MCF 10A (cell line): ENCODE data around the gene FGF19. TPM values are rescaled to one million over a fixed set of nuclear protein-coding genes. Genes with fewer than 3 reads are reported as not detected.

ENCODE experiments used
- BruUV-seq: library from RNA; stranded (reverse); fragments of 400-500 nt; replicated peaks from 2 replicates; lab custom pipeline; 2021; lab: Mats Ljungman, UMichigan
- CTCF ChIA-PET: fragments of 300-600 bp; sonication (Branson Sonifier 250); formaldehyde crosslinking; extraction: SDS; loops from one replicate; lab custom pipeline; 2021; ENCODE audit warnings: antibody characterized with exemption, inconsistent platforms; lab: Yijun Ruan, JAX
- POLR2A ChIA-PET: fragments of 300-600, 350-650 bp; sonication (Branson Sonifier 250); formaldehyde crosslinking; extraction: SDS; loops from one replicate; lab custom pipeline; 2020; ENCODE audit warnings: antibody characterized with exemption, inconsistent platforms; lab: Yijun Ruan, JAX
- DNase-seq: peaks from one replicate; pipeline ENCODE4 v3.0.0-alpha.2; 2018; ENCODE audit not compliant: unreplicated experiment
- H3K27ac Mint-ChIP-seq: one replicate; pipeline ENCODE4 v1.8.0; 2022; ENCODE audit warnings: mild to moderate bottlenecking, low read depth, mixed read lengths; ENCODE audit not compliant: unreplicated experiment
- H3K27me3 Mint-ChIP-seq: one replicate; pipeline ENCODE4 v1.8.0; 2022; ENCODE audit warnings: mixed read lengths; ENCODE audit not compliant: insufficient read depth, unreplicated experiment
- H3K36me3 Mint-ChIP-seq: one replicate; pipeline ENCODE4 v1.8.0; 2022; ENCODE audit warnings: mild to moderate bottlenecking, moderate library complexity, mixed read lengths; ENCODE audit not compliant: insufficient read depth, unreplicated experiment
- H3K4me1 Mint-ChIP-seq: one replicate; pipeline ENCODE4 v1.8.0; 2022; ENCODE audit warnings: mixed read lengths; ENCODE audit not compliant: insufficient read depth, unreplicated experiment
- H3K4me3 Mint-ChIP-seq: one replicate; pipeline ENCODE4 v1.8.0; 2022; ENCODE audit warnings: mild to moderate bottlenecking, moderate library complexity, mixed read lengths; ENCODE audit not compliant: unreplicated experiment
- H3K9me3 Mint-ChIP-seq: one replicate; pipeline ENCODE4 v1.8.0; 2022; ENCODE audit warnings: mixed read lengths; ENCODE audit not compliant: unreplicated experiment
- CTCF ChIP-seq: fragments of 200-600 bp; IDR thresholded peaks from one replicate; pipeline ENCODE4 v1.8.0; 2022; ENCODE audit warnings: antibody characterized with exemption, mild to moderate bottlenecking; ENCODE audit not compliant: unreplicated experiment
- intact Hi-C: fragments of 100-400 bp; cut with micrococcal nuclease; formaldehyde crosslinking; loops from 2 replicates; pipeline ENCODE4 v1.14.1; 2022
- total RNA-seq: library from RNA; stranded (reverse); gene quantifications from 2 replicates; pipeline ENCODE4 v1.2.3, GENCODE V29; 2022

The FGF19 gene
- total RNA-seq, 1 experiment from 2014 or later, result not detected

- no peaks in the 10 kb centered on the region for H3K9me3 Mint-ChIP-seq
- no peak for DNase-seq
- peaks cover 5% of the 10 kb centered on the region for H3K4me1 Mint-ChIP-seq
- CTCF ChIA-PET, result interaction anchor here (0.5 to 1.1 kb wide), 4 partner anchors 349 to 677 kb away, joined by 3 to 5 read pairs (median 4); no protein-coding TSS in a partner anchor
- no peak for TF ChIP-seq CTCF
- no peak overlapping the region for H3K4me3 Mint-ChIP-seq
- POLR2A ChIA-PET, result interaction anchor here (0.7 to 1.1 kb wide), 2 partner anchors 26 to 535 kb away, joined by 3 to 4 read pairs; partner anchors contain the start of gene LTO1
- BruUV-seq, result no TSS peak
- H3K27me3 Mint-ChIP-seq, result no peaks in the 10 kb centered on the region
- H3K36me3 Mint-ChIP-seq, result peaks cover 78% of the 10 kb centered on the region
- H3K27ac Mint-ChIP-seq, result no peak overlapping the region
- intact Hi-C loops, result no loop called here
These were observed 54.9 kb downstream of the FGF19 start for GRCh38 chr11:69648679-69649575.

Other genes starting within 250 kb of the FGF19 start
- not detected in 2 replicates for gene LINC01488, start 222.4 kb downstream of the FGF19 start, total RNA-seq
- 96.6 and 106 TPM in 2 replicates for gene CCND1, start 62.9 kb downstream of the FGF19 start, total RNA-seq
- gene LTO1, start 28.7 kb downstream of the FGF19 start, total RNA-seq, result 31.5 and 34.2 TPM in 2 replicates
- gene FGF4, start 71.3 kb upstream of the FGF19 start, total RNA-seq, result not detected in 2 replicates
- gene FGF3, start 115.4 kb upstream of the FGF19 start, total RNA-seq, result not detected in 2 replicates